ENCODE results near the gene JAZF1. TPM values are rescaled to one million over a fixed set of nuclear protein-coding genes. Genes with fewer than 3 reads are reported as not detected.

Gene JAZF1
- total and polyA plus RNA-seq, 2 of the 8 experiments (the other 6 are each of a cell fraction or from before 2014, with no cell fraction given): 2.6 to 21.8 TPM

GRCh38 chr7:28055161-28055544 lies 125.4 kb downstream of the JAZF1 start:
- no peaks in the 10 kb centered on the region for H3K27me3 ChIP-seq (replicated peaks in 1 of 4; ENCODE audit: control insufficient read depth in 3 of 4, extremely low read depth in 1 of 4, insufficient read depth in 3 of 4, low read length in 3 of 4)
- H3K9me3 ChIP-seq (ENCODE audit: insufficient read depth in 2 of 2, low read depth in 1 of 2, low read length in 1 of 2): no peaks in the 10 kb centered on the region
- no peak overlapping the region for H3K9ac ChIP-seq (replicated peaks in 1 of 4; ENCODE audit: extremely low read depth in 1 of 4, low read depth in 3 of 4, low read length in 3 of 4)
- no peaks in the 10 kb centered on the region for H3K79me2 ChIP-seq (ENCODE audit: control insufficient read depth in 1 of 2, insufficient read depth in 2 of 2, low read length in 2 of 2)
- no peak overlapping the region for H3K14ac ChIP-seq (ENCODE audit: insufficient read length)
- POLR2A ChIA-PET (ENCODE audit: partially characterized antibody): interaction anchor here (0.9 kb wide), 1 partner anchor 27 kb away, joined by 3 read pairs; no protein-coding TSS in a partner anchor
- H3K4ac ChIP-seq (replicated peaks; ENCODE audit: insufficient read length, low read depth, low read length): no peak overlapping the region
- H2AFZ ChIP-seq (ENCODE audit: low read length): no peak overlapping the region
- H2BK15ac ChIP-seq (ENCODE audit: low read length): no peak overlapping the region
- WGBS, 2 experiments (ENCODE audit: extremely low coverage in 1 of 2, insufficient coverage in 1 of 2, insufficient read length in 1 of 2, insufficient replicate concordance in 2 of 2, low coverage in 1 of 2, low lambda C conversion rate in 2 of 2, missing lambda C conversion rate in 1 of 2): 91% methylated on average over 3 of the region's 3 CpGs; no CpG with 5 or more reads in 1 of the 2 experiments
- H3K23me2 ChIP-seq (ENCODE audit: low read depth, low read length): no peaks in the 10 kb centered on the region
- FAIRE-seq (no peak), DNase-seq (ENCODE audit: low read depth in 1 of 2, low spot score in 2 of 2) (no peak)
- H4K20me1 ChIP-seq (replicated peaks in 1 of 2; ENCODE audit: control insufficient read depth in 1 of 2, insufficient read depth in 2 of 2, low read length in 2 of 2): peaks cover 0 to 2% of the 10 kb centered on the region in 2 experiments
- no peak overlapping the region for H4K8ac ChIP-seq (ENCODE audit: extremely low read depth, insufficient read depth, low read length)
- H3K56ac ChIP-seq (replicated peaks; ENCODE audit: insufficient read length, low read depth, low read length): no peak overlapping the region
- H3K4me3 ChIP-seq (ENCODE audit: extremely low read depth in 1 of 4, insufficient read depth in 2 of 4, low read depth in 3 of 4, low read length in 4 of 4): no peak overlapping the region
- no peak overlapping the region for H3K27ac ChIP-seq (ENCODE audit: low read depth, low read length)
- no peaks in the 10 kb centered on the region for H3K79me1 ChIP-seq (ENCODE audit: low read depth, low read length)
- H2AK5ac ChIP-seq (ENCODE audit: low read depth, low read length): no peak overlapping the region
- no peaks in the 10 kb centered on the region for H3K36me3 ChIP-seq (ENCODE audit: control insufficient read depth in 2 of 4, insufficient read depth in 4 of 4, low read length in 3 of 4)
- no peak overlapping the region for H2BK12ac ChIP-seq (ENCODE audit: low read depth, low read length)
- H4K5ac ChIP-seq (ENCODE audit: insufficient read length, low read depth, low read length): no peak overlapping the region
- no peak overlapping the region for H4K91ac ChIP-seq (replicated peaks; ENCODE audit: insufficient read length, low read length)
- H2BK20ac ChIP-seq (ENCODE audit: low read length): no peak overlapping the region
- H2BK5ac ChIP-seq (ENCODE audit: low read depth, low read length): no peak overlapping the region
- no peak overlapping the region for H3K23ac ChIP-seq (ENCODE audit: insufficient read length)
- H3K18ac ChIP-seq (ENCODE audit: extremely low read depth, low read length): no peak overlapping the region
- no peak overlapping the region; a peak in 1 of 4 replicates for H3K4me2 ChIP-seq (ENCODE audit: insufficient read depth in 1 of 2, low read depth in 2 of 2, low read length in 2 of 2)
- H2BK120ac ChIP-seq (replicated peaks; ENCODE audit: low read depth, low read length): no peak overlapping the region
- CTCF ChIA-PET (ENCODE audit: partially characterized antibody): interaction anchor here (1.1 to 9.2 kb wide), 7 partner anchors 15 to 312 kb away, joined by 3 to 181 read pairs (median 15); no protein-coding TSS in a partner anchor
- peaks cover 0 to 3% (median 0%) of the 10 kb centered on the region in 4 experiments; a peak in 1 of 7 replicates for H3K4me1 ChIP-seq (replicated peaks in 1 of 4; ENCODE audit: control insufficient read depth in 3 of 4, insufficient read depth in 4 of 4, low read length in 3 of 4)
- TF ChIP-seq RFX5 (IDR thresholded peaks at IDR 0.05; ENCODE audit: borderline replicate concordance, low read depth, low read length): no peak
- TF ChIP-seq NANOG (IDR thresholded peaks at IDR 0.05; ENCODE audit: insufficient read depth, low read depth, low read length, poor library complexity, severe bottlenecking): no peak
- no peak for TF ChIP-seq GABPA (IDR thresholded peaks at IDR 0.05; ENCODE audit: borderline replicate concordance, insufficient read depth, low read length)
- TF ChIP-seq SP1 (IDR thresholded peaks at IDR 0.05; ENCODE audit: low read depth, low read length): no peak
- TF ChIP-seq RBBP5 (IDR thresholded peaks at IDR 0.05; ENCODE audit: borderline replicate concordance, low read depth, low read length): no peak
- no peak for TF ChIP-seq ATF3 (IDR thresholded peaks at IDR 0.05; ENCODE audit: insufficient read depth, low read depth, low read length)

Measured in H1 (cell line).